Measurements from ENCODE around the gene SRGN. TPM values are rescaled to one million over a fixed set of nuclear protein-coding genes. Genes with fewer than 3 reads are reported as not detected.

SRGN gene
- total RNA-seq, 3 donors from 2014 or later, result 15.6 to 54.6 (median 43.9) TPM

GRCh38 chr10:69051303-69051702 is 36.6 kb upstream of the SRGN start:
- Histone ChIP-seq H3K4me3 (no peak overlapping the region), H3K36me3 (ENCODE audit: low read depth) (no peaks in the 10 kb centered on the region), H3K9me3 (no peaks in the 10 kb centered on the region), H3K4me1 (ENCODE audit: low read depth) (no peaks in the 10 kb centered on the region)
- ATAC-seq, result peak; percentile 44
- TF ChIP-seq, protein P1, sequence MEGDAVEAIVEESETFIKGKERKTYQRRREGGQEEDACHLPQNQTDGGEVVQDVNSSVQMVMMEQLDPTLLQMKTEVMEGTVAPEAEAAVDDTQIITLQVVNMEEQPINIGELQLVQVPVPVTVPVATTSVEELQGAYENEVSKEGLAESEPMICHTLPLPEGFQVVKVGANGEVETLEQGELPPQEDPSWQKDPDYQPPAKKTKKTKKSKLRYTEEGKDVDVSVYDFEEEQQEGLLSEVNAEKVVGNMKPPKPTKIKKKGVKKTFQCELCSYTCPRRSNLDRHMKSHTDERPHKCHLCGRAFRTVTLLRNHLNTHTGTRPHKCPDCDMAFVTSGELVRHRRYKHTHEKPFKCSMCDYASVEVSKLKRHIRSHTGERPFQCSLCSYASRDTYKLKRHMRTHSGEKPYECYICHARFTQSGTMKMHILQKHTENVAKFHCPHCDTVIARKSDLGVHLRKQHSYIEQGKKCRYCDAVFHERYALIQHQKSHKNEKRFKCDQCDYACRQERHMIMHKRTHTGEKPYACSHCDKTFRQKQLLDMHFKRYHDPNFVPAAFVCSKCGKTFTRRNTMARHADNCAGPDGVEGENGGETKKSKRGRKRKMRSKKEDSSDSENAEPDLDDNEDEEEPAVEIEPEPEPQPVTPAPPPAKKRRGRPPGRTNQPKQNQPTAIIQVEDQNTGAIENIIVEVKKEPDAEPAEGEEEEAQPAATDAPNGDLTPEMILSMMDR (IDR thresholded peaks at IDR 0.05), result no peak
- intact Hi-C loops (cut with DNase I, micrococcal nuclease), result no loop called here
- peak in 1 of 3 donors; percentile 31 for DNase-seq

DNA sequence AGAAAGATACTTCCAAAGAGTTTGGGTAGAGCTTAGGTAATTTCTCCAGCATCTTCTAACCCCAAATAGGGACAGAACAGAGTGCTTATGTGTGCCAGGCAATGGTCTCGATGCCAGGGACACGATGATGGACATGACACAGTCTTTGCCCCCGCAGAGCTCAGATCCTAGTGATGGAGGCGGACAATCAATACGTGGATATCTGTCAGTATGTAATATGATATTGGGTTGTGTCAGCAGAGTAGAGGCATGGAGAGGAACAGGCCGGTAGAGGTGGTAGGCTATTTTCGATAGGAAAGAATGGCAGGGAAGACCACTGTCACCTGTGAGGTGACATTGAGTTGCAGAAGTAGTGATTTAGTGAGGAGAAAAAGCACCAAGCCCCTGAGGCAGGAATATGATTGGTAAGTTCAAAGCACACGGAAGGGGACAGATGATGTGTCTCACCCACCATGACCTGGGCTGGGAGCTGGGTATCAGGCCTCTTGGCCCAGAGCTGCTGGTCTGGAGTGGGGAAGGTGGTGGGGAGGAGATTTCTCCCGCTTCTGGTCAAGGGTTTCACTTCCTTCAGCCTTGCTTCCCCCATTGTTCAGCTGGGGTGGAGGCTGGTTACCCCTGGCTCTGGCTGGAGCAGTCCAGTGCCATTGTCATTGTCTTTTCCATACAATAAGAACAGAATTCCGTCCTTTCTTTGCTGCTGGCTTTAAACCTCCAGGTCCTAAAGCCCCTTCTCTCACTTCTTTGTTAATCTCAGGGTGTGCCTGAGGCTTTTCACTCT is 36.0 kb upstream of the SRGN start:
- no peak for DNase-seq
- intact Hi-C loops (cut with DNase I, micrococcal nuclease), result no loop called here
- no peak for ATAC-seq
- no peaks in the 10 kb centered on the region for H3K4me1 ChIP-seq (ENCODE audit: low read depth)
- TF ChIP-seq, protein P1 (IDR thresholded peaks at IDR 0.05), result no peak
- no peak overlapping the region for H3K4me3 ChIP-seq
- H3K9me3 ChIP-seq, result no peaks in the 10 kb centered on the region
- no peaks in the 10 kb centered on the region for H3K36me3 ChIP-seq (ENCODE audit: low read depth)

DNA sequence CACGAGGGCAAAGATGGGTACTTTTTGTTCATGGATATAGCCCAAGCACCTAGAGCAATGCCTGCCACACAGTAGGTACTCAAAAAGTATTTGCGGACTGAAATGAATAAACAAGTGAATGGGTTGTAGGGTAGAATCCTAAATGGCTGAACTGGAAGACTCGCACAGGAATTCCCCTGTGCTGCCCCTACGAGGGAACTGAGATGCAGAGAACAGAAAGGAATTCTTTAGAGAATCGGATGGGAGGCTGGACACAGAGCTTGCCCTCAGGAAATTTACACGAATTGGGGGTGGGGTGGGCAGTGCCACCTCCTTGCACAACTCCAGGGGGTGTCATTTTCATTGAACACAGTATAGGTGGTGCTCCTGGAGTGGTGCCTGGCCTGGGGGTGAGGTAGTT is 35.2 kb upstream of the SRGN start:
- TF ChIP-seq, protein P1 (IDR thresholded peaks at IDR 0.05), result no peak
- Histone ChIP-seq H3K36me3 (ENCODE audit: low read depth) (no peaks in the 10 kb centered on the region), H3K9me3 (no peaks in the 10 kb centered on the region), H3K4me1 (ENCODE audit: low read depth) (no peaks in the 10 kb centered on the region), H3K4me3 (no peak overlapping the region)
- intact Hi-C loops (cut with DNase I, micrococcal nuclease), result no loop called here
- DNase-seq (no peak), ATAC-seq (no peak)

DNA sequence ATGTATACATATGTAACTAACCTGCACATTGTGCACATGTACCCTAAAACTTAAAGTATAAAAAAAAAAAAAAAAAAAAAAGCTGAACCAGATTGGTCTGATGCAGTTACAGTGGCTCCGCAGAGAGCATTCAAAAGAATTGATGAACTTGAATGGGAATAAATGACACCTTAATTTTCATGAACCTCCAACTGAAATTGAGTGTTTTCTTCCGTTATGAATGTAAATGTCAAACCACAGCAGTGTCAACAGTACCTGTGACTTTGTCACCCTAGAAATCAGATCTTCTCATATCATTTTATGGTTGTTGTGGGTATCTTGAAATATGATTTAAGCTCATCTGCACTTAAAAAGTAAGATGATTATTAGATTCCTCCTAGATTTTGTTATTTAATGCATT is 32.7 kb upstream of the SRGN start:
- DNase-seq, result no peak
- Histone ChIP-seq H3K4me1 (ENCODE audit: low read depth) (no peaks in the 10 kb centered on the region), H3K9me3 (no peaks in the 10 kb centered on the region), H3K36me3 (ENCODE audit: low read depth) (no peaks in the 10 kb centered on the region), H3K4me3 (no peak overlapping the region)
- ATAC-seq, result no peak
- TF ChIP-seq, protein P1 (IDR thresholded peaks at IDR 0.05), result no peak
- intact Hi-C loops (cut with DNase I, micrococcal nuclease), result no loop called here

DNA sequence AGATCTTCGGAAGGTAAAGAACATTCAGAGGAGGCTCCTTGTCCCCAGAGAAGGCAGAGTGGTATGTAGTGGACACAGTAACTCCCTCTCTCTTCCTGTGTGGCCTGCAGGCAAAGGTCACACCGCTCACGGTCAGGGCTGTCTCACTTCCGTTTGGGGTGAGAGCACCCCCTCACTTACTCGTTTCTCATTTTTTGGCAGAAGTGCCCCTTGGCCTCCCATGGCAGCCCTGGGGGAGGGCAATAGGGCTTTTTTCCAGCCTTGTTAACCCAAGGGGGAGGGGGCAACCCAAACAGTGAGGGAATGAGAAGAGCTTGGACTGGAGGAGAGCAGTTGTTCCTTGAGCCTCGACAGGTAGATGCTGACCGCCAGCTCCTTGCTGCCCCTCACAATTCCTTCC is 31.8 kb upstream of the SRGN start:
- H3K4me3 ChIP-seq, result no peak overlapping the region
- H3K9me3 ChIP-seq, result no peaks in the 10 kb centered on the region
- TF ChIP-seq, protein P1 (IDR thresholded peaks at IDR 0.05), result no peak
- no peaks in the 10 kb centered on the region for H3K4me1 ChIP-seq (ENCODE audit: low read depth)
- intact Hi-C loops (cut with DNase I, micrococcal nuclease), result no loop called here
- H3K36me3 ChIP-seq (ENCODE audit: low read depth), result no peaks in the 10 kb centered on the region
- peak; percentile 64 for ATAC-seq
- DNase-seq, result peak in 1 of 3 donors; percentile 62

Measured in mucosa of descending colon (tissue), 3 donors.